Measurements from ENCODE around the gene NFKBIL1. TPM values are rescaled to one million over a fixed set of nuclear protein-coding genes. Genes with fewer than 3 reads are reported as not detected.

Gene NFKBIL1
- total and polyA plus RNA-seq, 3 donors from 2014 or later = 25.9 to 55.3 (median 51.2) TPM

DNA sequence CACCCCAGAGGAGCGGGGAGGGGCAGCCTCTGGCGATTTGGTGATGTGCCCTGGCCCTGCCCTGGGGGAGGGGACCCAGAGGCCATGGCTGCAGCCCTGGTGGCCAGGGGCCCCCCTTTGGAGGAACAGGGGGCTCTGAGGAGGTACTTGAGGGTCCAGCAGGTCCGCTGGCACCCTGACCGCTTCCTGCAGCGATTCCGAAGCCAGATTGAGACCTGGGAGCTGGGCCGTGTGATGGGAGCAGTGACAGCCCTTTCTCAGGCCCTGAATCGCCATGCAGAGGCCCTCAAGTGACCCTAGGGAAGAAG, 10.9 kb downstream of the NFKBIL1 start:
- no peak for TF ChIP-seq POLR2A (IDR thresholded peaks at IDR 0.05)
- TF ChIP-seq, protein P1, sequence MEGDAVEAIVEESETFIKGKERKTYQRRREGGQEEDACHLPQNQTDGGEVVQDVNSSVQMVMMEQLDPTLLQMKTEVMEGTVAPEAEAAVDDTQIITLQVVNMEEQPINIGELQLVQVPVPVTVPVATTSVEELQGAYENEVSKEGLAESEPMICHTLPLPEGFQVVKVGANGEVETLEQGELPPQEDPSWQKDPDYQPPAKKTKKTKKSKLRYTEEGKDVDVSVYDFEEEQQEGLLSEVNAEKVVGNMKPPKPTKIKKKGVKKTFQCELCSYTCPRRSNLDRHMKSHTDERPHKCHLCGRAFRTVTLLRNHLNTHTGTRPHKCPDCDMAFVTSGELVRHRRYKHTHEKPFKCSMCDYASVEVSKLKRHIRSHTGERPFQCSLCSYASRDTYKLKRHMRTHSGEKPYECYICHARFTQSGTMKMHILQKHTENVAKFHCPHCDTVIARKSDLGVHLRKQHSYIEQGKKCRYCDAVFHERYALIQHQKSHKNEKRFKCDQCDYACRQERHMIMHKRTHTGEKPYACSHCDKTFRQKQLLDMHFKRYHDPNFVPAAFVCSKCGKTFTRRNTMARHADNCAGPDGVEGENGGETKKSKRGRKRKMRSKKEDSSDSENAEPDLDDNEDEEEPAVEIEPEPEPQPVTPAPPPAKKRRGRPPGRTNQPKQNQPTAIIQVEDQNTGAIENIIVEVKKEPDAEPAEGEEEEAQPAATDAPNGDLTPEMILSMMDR (IDR thresholded peaks at IDR 0.05) = no peak
- 89 to 100% methylated on average over 1 to 8 of the region's 8 CpGs for WGBS, 2 donors
- intact Hi-C loops (cut with DNase I; ENCODE audit: low total_unique reads) = no loop called here
- H3K4me3 ChIP-seq = no peak overlapping the region
- no peaks in the 10 kb centered on the region for H3K27me3 ChIP-seq
- no peak overlapping the region for H3K27ac ChIP-seq
- H3K9me3 ChIP-seq = no peaks in the 10 kb centered on the region
- no peaks in the 10 kb centered on the region for H3K36me3 ChIP-seq (ENCODE audit: low read depth, missing control alignments)
- no peaks in the 10 kb centered on the region for H3K4me1 ChIP-seq
- no peak for DNase-seq

DNA sequence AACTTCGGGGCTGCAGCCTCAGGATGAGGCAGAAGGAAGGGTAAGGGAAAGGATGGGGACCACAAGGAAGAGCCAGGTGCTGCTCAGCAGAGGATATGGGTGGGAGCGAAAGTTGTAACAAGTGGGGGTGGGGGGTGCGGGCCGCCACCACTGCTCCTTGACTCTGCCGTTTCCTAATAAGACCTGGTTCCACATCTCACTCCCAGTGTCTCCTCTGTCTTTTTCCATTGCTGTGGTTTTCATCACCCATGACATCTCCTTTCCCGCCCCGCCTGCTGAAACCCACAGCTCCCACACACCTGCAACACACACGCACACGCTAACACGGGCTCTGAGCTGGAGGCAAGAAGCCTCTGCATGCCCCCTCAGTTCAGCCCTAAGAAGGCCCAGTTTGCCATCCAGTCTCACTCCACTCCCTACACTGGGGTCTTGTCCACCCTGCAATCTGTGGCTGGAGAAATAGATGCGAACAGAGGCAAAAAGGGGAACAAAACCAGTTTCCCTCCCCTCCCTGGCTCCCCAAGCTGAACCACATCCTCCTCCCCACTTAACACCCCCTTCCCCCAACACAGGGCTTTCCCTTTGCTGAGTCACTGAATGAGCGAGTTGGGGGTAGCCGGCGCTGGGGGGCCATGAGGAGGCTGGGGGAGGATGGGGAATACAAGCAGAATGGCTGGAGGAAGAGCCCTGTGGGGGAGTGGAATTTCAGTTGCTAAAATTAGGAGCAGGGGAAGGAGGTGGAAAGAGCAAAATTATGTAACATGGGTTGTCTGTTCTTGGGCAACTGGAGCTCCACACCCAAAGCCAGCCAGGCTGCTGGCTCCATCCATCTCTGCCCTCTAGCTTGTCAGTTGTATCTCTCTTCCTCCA, 11.5 kb downstream of the NFKBIL1 start:
- Histone ChIP-seq H3K27me3 (no peaks in the 10 kb centered on the region), H3K4me1 (no peaks in the 10 kb centered on the region), H3K36me3 (ENCODE audit: low read depth, missing control alignments) (no peaks in the 10 kb centered on the region), H3K9me3 (no peaks in the 10 kb centered on the region), H3K4me3 (no peak overlapping the region), H3K27ac (no peak overlapping the region)
- intact Hi-C loops (cut with DNase I; ENCODE audit: low total_unique reads) = no loop called here
- no peak for DNase-seq
- WGBS, 2 donors = 81 to 91% methylated on average over 14 of the region's 14 CpGs
- no peak for TF ChIP-seq POLR2A (IDR thresholded peaks at IDR 0.05)
- TF ChIP-seq, protein P1 (IDR thresholded peaks at IDR 0.05) = no peak

DNA sequence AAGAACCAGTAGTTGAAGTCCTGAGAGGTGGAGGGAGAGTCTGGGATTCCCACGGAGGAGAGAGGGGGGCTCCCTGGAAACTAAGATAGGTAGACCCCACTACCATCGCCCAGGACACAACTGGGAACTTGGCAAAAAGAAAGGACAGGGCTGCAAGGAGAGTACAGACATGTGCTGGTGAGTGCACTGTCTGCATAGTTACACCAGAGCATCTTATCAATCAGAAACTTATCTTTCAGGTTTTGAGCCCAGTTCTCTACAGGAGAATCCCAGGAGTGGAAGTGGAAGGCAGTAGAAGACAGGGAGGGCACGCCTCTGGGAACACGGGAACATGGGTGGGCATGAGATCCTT, 12.2 kb downstream of the NFKBIL1 start:
- Histone ChIP-seq H3K4me1 (no peaks in the 10 kb centered on the region), H3K27me3 (no peaks in the 10 kb centered on the region), H3K36me3 (ENCODE audit: low read depth, missing control alignments) (no peaks in the 10 kb centered on the region), H3K27ac (no peak overlapping the region), H3K4me3 (no peak overlapping the region), H3K9me3 (no peaks in the 10 kb centered on the region)
- intact Hi-C loops (cut with DNase I; ENCODE audit: low total_unique reads) = no loop called here
- TF ChIP-seq, protein P1 (IDR thresholded peaks at IDR 0.05) = no peak
- TF ChIP-seq POLR2A (IDR thresholded peaks at IDR 0.05) = no peak
- WGBS, 2 donors = 77 to 84% methylated on average over 4 of the region's 4 CpGs
- no peak for DNase-seq

DNA sequence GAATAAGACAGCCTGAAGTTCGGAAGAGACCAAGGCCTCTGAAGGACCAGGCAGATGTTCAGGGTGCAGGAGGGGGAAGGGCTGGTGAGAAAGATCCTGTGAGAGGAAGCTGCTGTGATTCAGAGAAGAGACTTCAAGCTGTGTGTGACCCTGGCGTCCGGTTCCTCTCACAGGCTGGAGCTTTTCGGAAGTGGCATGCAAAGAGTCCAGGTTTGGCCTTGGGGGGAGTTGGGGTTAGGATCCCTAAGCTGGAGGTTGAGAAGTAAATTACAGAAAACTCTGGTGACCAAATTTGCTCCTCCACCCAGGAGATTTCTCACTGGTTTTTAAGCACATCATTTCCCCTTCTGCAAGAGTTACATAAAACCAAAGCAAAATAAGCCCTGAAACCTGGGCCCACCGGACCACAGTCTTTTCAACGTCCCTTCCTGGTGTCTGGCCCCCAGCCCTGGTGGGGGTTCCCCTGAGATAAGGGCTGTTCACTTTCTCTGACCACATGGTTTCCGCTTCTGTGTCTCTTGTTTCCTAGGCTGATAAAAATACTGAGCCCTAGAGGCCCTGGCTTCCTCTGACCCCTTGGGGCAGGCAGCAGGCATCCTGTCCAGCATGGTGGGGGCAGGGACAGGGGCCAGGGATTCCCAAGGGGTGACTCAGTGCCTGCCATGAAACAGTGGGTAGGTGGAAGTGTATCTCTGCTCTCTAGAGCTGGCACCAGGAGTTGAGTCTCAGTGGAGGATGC, 12.7 kb downstream of the NFKBIL1 start:
- WGBS, 2 donors = 68 to 69% methylated on average over 7 of the region's 7 CpGs
- no peaks in the 10 kb centered on the region for H3K9me3 ChIP-seq
- no peaks in the 10 kb centered on the region for H3K27me3 ChIP-seq
- TF ChIP-seq POLR2A (IDR thresholded peaks at IDR 0.05) = no peak
- TF ChIP-seq, protein P1 (IDR thresholded peaks at IDR 0.05) = no peak
- no peak overlapping the region for H3K4me3 ChIP-seq
- H3K36me3 ChIP-seq (ENCODE audit: low read depth, missing control alignments) = no peaks in the 10 kb centered on the region
- no peak overlapping the region for H3K27ac ChIP-seq
- intact Hi-C loops (cut with DNase I; ENCODE audit: low total_unique reads) = no loop called here
- DNase-seq = no peak
- H3K4me1 ChIP-seq = no peaks in the 10 kb centered on the region

Measured in testis (tissue), 3 donors.